ENCODE measurements around the gene AK9. TPM values are rescaled to one million over a fixed set of nuclear protein-coding genes. Genes with fewer than 3 reads are reported as not detected.
A peak's percentile ranks its signal among the peaks of the same experiment; 100 is the strongest.

AK9 gene
- total and polyA plus RNA-seq, 10 of the 15 experiments (the other 5 are each of a cell fraction or from before 2014, with no cell fraction given), result 2.1 to 7.4 (median 4.2) TPM

GRCh38 chr6:109458774-109459531, 232.0 kb downstream of the AK9 start (continued):
- TF ChIP-seq BHLHE40 (IDR thresholded peaks at IDR 0.05; ENCODE audit: borderline replicate concordance in 1 of 2, low read depth in 2 of 2, low read length in 1 of 2) (peak in 1 of 2 experiments; percentile 57; a peak in 2 of 4 replicates), TCF12 (IDR thresholded peaks at IDR 0.05; ENCODE audit: low read depth, low read length) (0 out of 2 replicates have a peak, but pooled peaks have one; percentile 51), ZNF384 (IDR thresholded peaks at IDR 0.05; ENCODE audit: borderline replicate concordance, low read depth, low read length) (no peak), SMARCA5 (IDR thresholded peaks at IDR 0.05) (0 out of 2 replicates have a peak, but pooled peaks have one; percentile 17), POLR2AphosphoS5 (IDR thresholded peaks at IDR 0.05; ENCODE audit: low read length) (no peak), IKZF2 (IDR thresholded peaks at IDR 0.05) (peak; percentile 82 to 85; a peak in 3 of 4 replicates), CREM (IDR thresholded peaks at IDR 0.05; ENCODE audit: low read depth) (peak; percentile 44; the same call in 1 of the 2 replicates), ATF7 (IDR thresholded peaks at IDR 0.05; ENCODE audit: low read depth) (peak; percentile 64), PKNOX1 (IDR thresholded peaks at IDR 0.05) (peak; percentile 53; the same call in 1 of the 2 replicates), ZBTB4 (CRISPR knock-in tag; IDR thresholded peaks at IDR 0.05) (no peak), RAD51 (IDR thresholded peaks at IDR 0.05) (peak; percentile 93), ZNF687 (IDR thresholded peaks at IDR 0.05) (peak; percentile 65), HDAC6 (IDR thresholded peaks at IDR 0.05; ENCODE audit: unreplicated experiment) (no peak), EP300 (IDR thresholded peaks at IDR 0.05; ENCODE audit: borderline replicate concordance in 1 of 2, control insufficient read depth in 1 of 2, low read depth in 2 of 2, low read length in 2 of 2) (peak; percentile 27 to 28; a peak in 3 of 4 replicates), RUNX3 (IDR thresholded peaks at IDR 0.05; ENCODE audit: low read length) (peak; percentile 87)
- TF ChIP-seq, protein P1, sequence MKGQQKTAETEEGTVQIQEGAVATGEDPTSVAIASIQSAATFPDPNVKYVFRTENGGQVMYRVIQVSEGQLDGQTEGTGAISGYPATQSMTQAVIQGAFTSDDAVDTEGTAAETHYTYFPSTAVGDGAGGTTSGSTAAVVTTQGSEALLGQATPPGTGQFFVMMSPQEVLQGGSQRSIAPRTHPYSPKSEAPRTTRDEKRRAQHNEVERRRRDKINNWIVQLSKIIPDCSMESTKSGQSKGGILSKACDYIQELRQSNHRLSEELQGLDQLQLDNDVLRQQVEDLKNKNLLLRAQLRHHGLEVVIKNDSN (IDR thresholded peaks at IDR 0.05; ENCODE audit: borderline replicate concordance, extremely low read length, insufficient read depth, low read depth, low read length), result peak; percentile 21
- TF ChIP-seq, protein P2, sequence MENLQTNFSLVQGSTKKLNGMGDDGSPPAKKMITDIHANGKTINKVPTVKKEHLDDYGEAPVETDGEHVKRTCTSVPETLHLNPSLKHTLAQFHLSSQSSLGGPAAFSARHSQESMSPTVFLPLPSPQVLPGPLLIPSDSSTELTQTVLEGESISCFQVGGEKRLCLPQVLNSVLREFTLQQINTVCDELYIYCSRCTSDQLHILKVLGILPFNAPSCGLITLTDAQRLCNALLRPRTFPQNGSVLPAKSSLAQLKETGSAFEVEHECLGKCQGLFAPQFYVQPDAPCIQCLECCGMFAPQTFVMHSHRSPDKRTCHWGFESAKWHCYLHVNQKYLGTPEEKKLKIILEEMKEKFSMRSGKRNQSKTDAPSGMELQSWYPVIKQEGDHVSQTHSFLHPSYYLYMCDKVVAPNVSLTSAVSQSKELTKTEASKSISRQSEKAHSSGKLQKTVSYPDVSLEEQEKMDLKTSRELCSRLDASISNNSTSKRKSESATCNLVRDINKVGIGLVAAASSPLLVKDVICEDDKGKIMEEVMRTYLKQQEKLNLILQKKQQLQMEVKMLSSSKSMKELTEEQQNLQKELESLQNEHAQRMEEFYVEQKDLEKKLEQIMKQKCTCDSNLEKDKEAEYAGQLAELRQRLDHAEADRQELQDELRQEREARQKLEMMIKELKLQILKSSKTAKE (IDR thresholded peaks at IDR 0.05; ENCODE audit: low read depth, poor library complexity, severe bottlenecking), result no peak

Measured in GM12878 (cell line).